Measurements from ENCODE around the gene CTAG1A.

Gene CTAG1A

GRCh38 chrX:154598656-154599055 is 13.7 kb downstream of the CTAG1A start:
- Histone ChIP-seq H3F3A (ENCODE audit: low read depth) (no peaks in the 10 kb centered on the region), H3K4me2 (ENCODE audit: low read depth, low read length, poor library complexity, severe bottlenecking) (no peak overlapping the region), H3K79me2 (ENCODE audit: insufficient read depth, low read length) (no peaks in the 10 kb centered on the region), H4K20me1 (ENCODE audit: insufficient read depth, low read length, poor library complexity, severe bottlenecking) (no peaks in the 10 kb centered on the region), H3K4me1 (ENCODE audit: insufficient read depth, low read length, poor library complexity, severe bottlenecking) (no peaks in the 10 kb centered on the region), H3K4me3 (ENCODE audit: low read length, poor library complexity, severe bottlenecking) (no peak overlapping the region), H3K9me3 (ENCODE audit: insufficient read depth, low read depth, low read length) (no peaks in the 10 kb centered on the region), H3K9ac (ENCODE audit: low read depth, low read length, poor library complexity, severe bottlenecking) (no peak overlapping the region), H2AFZ (ENCODE audit: low read length) (no peak overlapping the region), H3K9me2 (replicated peaks; ENCODE audit: low read depth, low read length) (no peaks in the 10 kb centered on the region), H3K36me3 (ENCODE audit: insufficient read depth, low read length) (no peaks in the 10 kb centered on the region), H3K27me3 (ENCODE audit: insufficient read depth, low read length, poor library complexity, severe bottlenecking) (no peaks in the 10 kb centered on the region)
- no peak for TF ChIP-seq CTCF (conservative IDR thresholded peaks at IDR 0.05; ENCODE audit: low read length)
- TF ChIP-seq EZH2phosphoT487 (IDR thresholded peaks at IDR 0.05; ENCODE audit: borderline replicate concordance): no peak

GRCh38 chrX:154599531-154599930 is 14.6 kb downstream of the CTAG1A start:
- Histone ChIP-seq H3K4me3 (ENCODE audit: low read length, poor library complexity, severe bottlenecking) (no peak overlapping the region), H3K9me2 (replicated peaks; ENCODE audit: low read depth, low read length) (no peaks in the 10 kb centered on the region), H3K79me2 (ENCODE audit: insufficient read depth, low read length) (no peaks in the 10 kb centered on the region), H3K36me3 (ENCODE audit: insufficient read depth, low read length) (no peaks in the 10 kb centered on the region), H3K9ac (ENCODE audit: low read depth, low read length, poor library complexity, severe bottlenecking) (no peak overlapping the region), H4K20me1 (ENCODE audit: insufficient read depth, low read length, poor library complexity, severe bottlenecking) (no peaks in the 10 kb centered on the region), H3K27me3 (ENCODE audit: insufficient read depth, low read length, poor library complexity, severe bottlenecking) (no peaks in the 10 kb centered on the region), H3K4me2 (ENCODE audit: low read depth, low read length, poor library complexity, severe bottlenecking) (no peak overlapping the region), H3K9me3 (ENCODE audit: insufficient read depth, low read depth, low read length) (no peaks in the 10 kb centered on the region), H3F3A (ENCODE audit: low read depth) (no peaks in the 10 kb centered on the region), H2AFZ (ENCODE audit: low read length) (no peak overlapping the region), H3K4me1 (ENCODE audit: insufficient read depth, low read length, poor library complexity, severe bottlenecking) (no peaks in the 10 kb centered on the region)
- TF ChIP-seq CTCF (conservative IDR thresholded peaks at IDR 0.05; ENCODE audit: low read length): no peak
- no peak for TF ChIP-seq EZH2phosphoT487 (IDR thresholded peaks at IDR 0.05; ENCODE audit: borderline replicate concordance)

GRCh38 chrX:154600759-154601374 is 15.9 kb downstream of the CTAG1A start:
- Histone ChIP-seq H3K9ac (ENCODE audit: low read depth, low read length, poor library complexity, severe bottlenecking) (no peak overlapping the region), H3K4me1 (ENCODE audit: insufficient read depth, low read length, poor library complexity, severe bottlenecking) (no peaks in the 10 kb centered on the region), H3K79me2 (ENCODE audit: insufficient read depth, low read length) (no peaks in the 10 kb centered on the region), H3K27me3 (ENCODE audit: insufficient read depth, low read length, poor library complexity, severe bottlenecking) (no peaks in the 10 kb centered on the region), H3F3A (ENCODE audit: low read depth) (no peaks in the 10 kb centered on the region), H3K9me2 (replicated peaks; ENCODE audit: low read depth, low read length) (no peaks in the 10 kb centered on the region), H3K9me3 (ENCODE audit: insufficient read depth, low read depth, low read length) (no peaks in the 10 kb centered on the region), H4K20me1 (ENCODE audit: insufficient read depth, low read length, poor library complexity, severe bottlenecking) (no peaks in the 10 kb centered on the region), H2AFZ (ENCODE audit: low read length) (no peak overlapping the region), H3K4me2 (ENCODE audit: low read depth, low read length, poor library complexity, severe bottlenecking) (no peak overlapping the region), H3K4me3 (ENCODE audit: low read length, poor library complexity, severe bottlenecking) (no peak overlapping the region), H3K36me3 (ENCODE audit: insufficient read depth, low read length) (no peaks in the 10 kb centered on the region)
- no peak for TF ChIP-seq CTCF (conservative IDR thresholded peaks at IDR 0.05; ENCODE audit: low read length)
- no peak for TF ChIP-seq EZH2phosphoT487 (IDR thresholded peaks at IDR 0.05; ENCODE audit: borderline replicate concordance)
